HG02870 (cell line): ENCODE measurements around the gene NSL1.
"Not testable (repeated sequence)": the region's sequence is repeated elsewhere in the genome, so short reads cannot be mapped to it uniquely, and the experiment has no call there.

ENCODE experiments used
- ATAC-seq: cut with Tn5 transposase; IDR thresholded peaks from one replicate; pipeline ENCODE4 v1.9.1; 2021; ENCODE audit warnings: mild to moderate bottlenecking, moderate library complexity; ENCODE audit not compliant: unreplicated experiment

NSL1 gene

GRCh38 chr1:212752934-212753497 is 38.6 kb downstream of the NSL1 start:
- ATAC-seq, result no peak

DNA sequence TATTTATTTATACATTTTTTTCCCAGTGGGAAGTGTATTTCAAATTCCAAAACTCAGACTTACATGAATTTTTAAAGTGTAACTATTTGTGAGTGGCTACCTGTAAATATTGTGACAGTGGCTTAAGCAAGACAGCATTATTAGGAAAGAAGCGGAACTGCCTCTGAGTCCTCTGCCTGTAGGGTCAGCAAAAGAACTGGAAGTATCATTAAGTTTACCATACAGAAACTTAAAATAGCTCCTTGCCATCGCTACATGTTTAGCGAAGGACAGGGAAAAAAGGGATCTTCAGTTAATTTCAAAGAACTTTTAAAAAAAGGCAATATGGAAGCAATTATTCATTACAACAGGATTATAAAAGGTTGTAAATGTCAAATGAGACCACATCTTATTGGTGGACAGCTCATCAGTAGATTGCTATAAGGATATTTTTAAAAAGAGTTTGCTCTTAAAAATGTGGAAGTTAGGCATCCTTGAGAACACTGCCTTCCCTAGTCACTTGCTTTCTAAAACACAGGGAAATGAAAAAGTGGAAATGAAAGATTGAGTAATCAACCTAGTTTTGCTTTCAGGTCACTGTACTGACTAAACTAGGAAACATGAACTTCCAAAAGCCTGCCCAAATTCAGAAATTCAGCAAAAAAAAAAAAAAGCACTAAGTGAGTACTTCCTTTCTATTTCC is 39.2 kb downstream of the NSL1 start:
- no peak for ATAC-seq

GRCh38 chr1:212749821-212750535 is 41.6 kb downstream of the NSL1 start:
- ATAC-seq, result no peak

GRCh38 chr1:212746546-212746945 is 45.0 kb downstream of the NSL1 start:
- ATAC-seq, result no peak

- ATAC-seq, result no peak
Measured at GRCh38 chr1:212745303-212745702, 46.3 kb downstream of the NSL1 start.

DNA sequence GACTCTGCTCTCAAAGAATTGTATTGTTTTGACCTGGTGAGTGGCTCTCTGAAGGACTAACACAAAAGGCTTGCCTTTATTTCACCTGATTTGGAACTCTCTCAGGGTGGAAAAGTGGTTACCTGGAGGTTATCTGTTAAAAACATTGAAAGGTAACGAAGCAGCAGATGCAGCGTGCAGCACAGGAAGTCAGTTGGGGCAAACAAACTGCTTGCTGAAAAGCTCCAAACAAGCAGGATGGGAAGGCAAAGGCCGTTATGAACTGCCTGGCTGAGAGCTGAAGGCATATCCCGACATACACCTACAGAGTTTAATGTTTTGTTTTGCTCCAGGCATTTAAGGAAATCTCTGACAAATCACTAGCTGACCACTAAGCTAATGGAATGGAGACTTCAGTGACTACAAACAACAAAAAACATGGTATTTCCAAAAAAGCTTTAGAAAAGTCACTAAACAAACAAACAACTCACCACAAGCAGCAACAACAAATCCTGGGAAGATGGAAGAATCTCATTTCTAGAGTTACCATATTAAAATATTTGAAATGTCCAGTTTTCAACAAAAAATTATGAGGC is 47.6 kb downstream of the NSL1 start:
- no peak for ATAC-seq

- no peak for ATAC-seq
Measured at GRCh38 chr1:212738330-212738729, 53.2 kb downstream of the NSL1 start.

DNA sequence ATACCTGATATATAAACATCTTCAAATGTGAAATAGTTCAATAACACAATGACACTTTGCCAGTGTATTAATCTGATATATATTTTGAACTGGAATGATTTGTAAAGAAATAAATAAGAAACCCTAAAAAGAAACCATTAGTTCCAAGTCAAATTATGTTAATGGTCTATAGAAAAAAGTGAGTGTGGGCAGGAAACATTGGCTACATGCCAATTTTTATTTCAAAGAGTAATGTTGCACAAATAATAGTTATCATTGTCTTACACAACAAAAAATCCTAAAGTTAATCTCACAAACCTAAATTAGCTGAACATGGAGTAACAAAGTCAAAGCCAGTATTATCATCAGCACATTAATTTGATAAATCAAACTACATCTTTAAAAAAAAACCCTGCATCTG is 54.0 kb downstream of the NSL1 start:
- no peak for ATAC-seq

DNA sequence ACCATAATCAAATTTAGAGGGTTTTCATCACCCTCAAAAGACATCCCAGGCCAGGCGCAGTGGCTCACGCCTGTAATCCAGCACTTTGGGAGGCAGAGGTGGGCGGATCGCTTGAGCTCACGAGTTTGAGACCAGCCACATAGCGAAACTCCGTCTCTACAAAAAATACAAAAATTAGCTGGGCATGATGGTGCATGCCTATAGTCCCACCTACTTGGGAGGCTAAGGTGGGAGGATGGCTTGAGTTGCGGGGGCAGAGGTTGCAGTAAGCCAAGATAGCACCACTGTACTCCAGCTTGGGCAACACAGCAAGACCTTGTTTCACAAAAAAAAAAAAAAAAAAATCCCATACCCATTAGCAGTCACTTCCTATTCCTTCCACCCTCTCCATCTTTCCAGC is 58.5 kb downstream of the NSL1 start:
- ATAC-seq, result no peak

DNA sequence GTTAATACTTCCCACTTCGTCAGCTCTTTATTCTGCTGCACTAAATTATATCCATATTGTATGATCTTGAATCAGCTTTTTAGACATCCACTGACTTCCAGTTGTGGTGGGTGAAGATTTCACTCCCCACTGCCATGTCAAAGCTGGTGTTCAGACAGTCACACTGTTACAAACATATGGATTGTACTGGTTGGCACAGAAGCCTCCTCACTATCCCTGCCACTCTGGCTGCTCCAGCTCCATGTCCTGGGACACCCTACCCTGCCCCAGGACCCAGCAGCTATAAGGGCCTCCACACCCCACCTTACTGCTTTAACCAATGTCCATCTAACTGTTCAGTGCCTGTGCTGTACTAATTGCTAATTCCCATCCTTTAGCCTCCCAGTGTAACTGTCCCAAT is 59.9 kb downstream of the NSL1 start:
- no peak for ATAC-seq

- no peak for ATAC-seq
Measured at GRCh38 chr1:212728606-212729005, 63.0 kb downstream of the NSL1 start.

- no peak for ATAC-seq
Measured at GRCh38 chr1:212727386-212728181, 64.0 kb downstream of the NSL1 start.

GRCh38 chr1:212724679-212725078 is 66.9 kb downstream of the NSL1 start:
- not testable (repeated sequence) for ATAC-seq

DNA sequence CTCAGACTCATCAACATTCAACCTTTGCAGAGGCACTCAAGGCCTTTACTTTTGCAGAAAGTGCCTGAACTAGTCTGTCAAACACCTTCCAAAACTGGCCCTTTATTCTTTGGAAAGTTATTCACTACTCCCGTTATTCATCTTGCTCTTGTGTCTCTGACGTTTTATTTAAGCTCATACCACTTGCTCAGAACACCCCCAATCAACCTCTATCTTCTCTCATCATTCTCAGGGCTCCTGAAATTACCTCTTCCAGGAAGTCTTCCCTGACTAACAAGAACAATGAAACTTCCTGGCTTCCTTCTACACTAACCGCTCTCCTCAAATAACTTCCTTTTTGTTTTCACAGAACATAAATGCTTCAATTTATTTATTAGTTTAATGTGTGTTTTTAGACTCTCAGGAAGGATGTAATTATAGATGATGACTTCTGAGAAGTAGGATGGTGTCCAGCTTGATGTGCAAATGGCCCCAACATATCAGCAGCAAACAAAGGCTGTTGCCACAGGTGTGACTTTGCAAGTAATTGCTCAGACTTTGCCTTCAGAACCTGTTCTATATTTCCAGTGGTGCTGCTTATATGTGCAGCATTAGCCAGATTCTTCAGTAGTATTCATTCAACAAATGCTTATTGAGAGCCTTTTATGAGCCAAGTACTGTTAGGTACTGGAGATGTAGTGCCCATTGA is 69.2 kb downstream of the NSL1 start:
- no peak for ATAC-seq

- no peak for ATAC-seq
Measured at GRCh38 chr1:212721388-212722247, 70.0 kb downstream of the NSL1 start.

DNA sequence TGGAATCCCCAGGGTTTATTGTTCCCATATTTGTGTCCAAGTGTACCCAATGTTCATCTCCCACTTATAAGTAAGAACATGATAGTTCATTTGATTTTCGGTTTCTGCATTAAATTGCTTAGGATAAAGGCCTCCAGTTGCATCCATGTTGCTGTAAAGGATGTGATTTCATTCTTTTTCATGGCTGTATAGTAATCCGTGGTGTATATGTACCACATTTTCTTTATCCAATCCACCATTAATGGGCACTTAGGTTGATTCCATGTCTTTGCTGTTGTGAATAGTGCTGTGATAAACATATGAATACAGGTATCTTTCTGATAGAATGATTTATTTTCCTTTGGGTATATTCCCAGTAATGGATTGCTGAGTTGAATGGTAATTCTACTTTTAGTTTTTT is 71.9 kb downstream of the NSL1 start:
- no peak for ATAC-seq

- ATAC-seq, result no peak
Measured at GRCh38 chr1:212718499-212718898, 73.1 kb downstream of the NSL1 start.

GRCh38 chr1:212716161-212716560 is 75.4 kb downstream of the NSL1 start:
- ATAC-seq, result no peak

DNA sequence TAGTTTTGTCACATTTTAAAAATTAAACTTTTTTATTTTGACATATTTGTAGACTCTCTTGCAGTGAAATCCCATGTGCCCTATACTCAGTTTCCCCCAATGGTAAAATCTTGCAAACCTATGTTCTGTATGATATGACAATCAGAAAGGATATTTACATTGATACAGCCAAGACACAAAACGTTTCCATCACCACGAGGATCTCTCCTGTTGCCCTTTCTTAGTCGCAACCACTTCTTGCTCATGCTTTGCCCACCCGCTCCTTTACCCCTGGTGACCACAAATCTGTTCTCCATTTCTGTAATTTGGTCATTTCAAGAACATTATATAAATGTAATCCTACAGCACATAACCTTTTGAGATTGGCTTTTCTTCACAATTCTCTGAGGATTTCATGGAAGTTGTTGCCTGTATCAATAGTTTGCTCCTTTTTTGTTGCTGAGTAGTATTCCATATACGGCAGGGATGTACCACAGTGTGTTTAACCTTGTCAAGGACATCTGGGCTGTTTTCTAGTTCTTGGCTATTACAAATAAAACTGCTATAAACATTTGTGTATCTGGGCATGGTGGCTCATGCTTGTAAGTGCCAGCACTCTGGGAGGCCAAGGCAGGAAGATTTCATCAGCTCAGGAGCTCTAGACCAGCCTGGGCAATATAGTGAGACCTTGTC is 78.0 kb downstream of the NSL1 start:
- ATAC-seq, result no peak
